ENCODE measurements around the gene CHN2. TPM values are rescaled to one million over a fixed set of nuclear protein-coding genes. Genes with fewer than 3 reads are reported as not detected.

CHN2 gene
- total RNA-seq, 4 donors from 2014 or later = 7.6 to 15.3 (median 10.0) TPM

GRCh38 chr7:29234438-29234837 is 39.9 kb downstream of the CHN2 start:
- TF ChIP-seq CTCF (IDR thresholded peaks at IDR 0.05) (no peak), POLR2A (IDR thresholded peaks at IDR 0.05) (no peak)
- Histone ChIP-seq H3K4me3 (no peak overlapping the region), H3K36me3 (no peaks in the 10 kb centered on the region), H3K27me3 (no peaks in the 10 kb centered on the region), H3K27ac (no peak overlapping the region), H3K9me3 (no peaks in the 10 kb centered on the region), H3K4me1 (peaks cover 0 to 4% (median 0%) of the 10 kb centered on the region in 3 donors)
- no peak for ATAC-seq
- WGBS, 2 donors (ENCODE audit: low coverage in 1 of 2) = 88 to 94% methylated on average over 2 of the region's 2 CpGs

- no peak for ATAC-seq
These were observed 41.6 kb downstream of the CHN2 start for GRCh38 chr7:29236071-29236580.

GRCh38 chr7:29236649-29237048 is 42.1 kb downstream of the CHN2 start:
- ATAC-seq = no peak
- TF ChIP-seq POLR2AphosphoS5 (IDR thresholded peaks at IDR 0.05) (no peak), CTCF (IDR thresholded peaks at IDR 0.05) (no peak), EP300 (IDR thresholded peaks at IDR 0.05) (no peak), POLR2A (IDR thresholded peaks at IDR 0.05) (no peak)

More at GRCh38 chr7:29236071-29236580, 41.6 kb downstream of the CHN2 start:
- H3K27ac ChIP-seq = no peak overlapping the region
- H3K4me3 ChIP-seq = no peak overlapping the region
- H3K27me3 ChIP-seq = no peaks in the 10 kb centered on the region
- peaks cover 0 to 4% (median 0%) of the 10 kb centered on the region in 3 donors for H3K4me1 ChIP-seq
- WGBS, 2 donors (ENCODE audit: low coverage in 1 of 2) = 88% methylated on average over 1 of the region's 1 CpG; no CpG with 5 or more reads in 1 of the 2 donors
- no peaks in the 10 kb centered on the region for H3K9me3 ChIP-seq
- H3K36me3 ChIP-seq = no peaks in the 10 kb centered on the region
- TF ChIP-seq POLR2A (IDR thresholded peaks at IDR 0.05) = no peak
- no peak for TF ChIP-seq EP300 (IDR thresholded peaks at IDR 0.05)
- no peak for TF ChIP-seq CTCF (IDR thresholded peaks at IDR 0.05)
- TF ChIP-seq POLR2AphosphoS5 (IDR thresholded peaks at IDR 0.05) = no peak

GRCh38 chr7:29237489-29237888 is 42.9 kb downstream of the CHN2 start:
- Histone ChIP-seq H3K4me1 (peaks cover 0 to 4% (median 0%) of the 10 kb centered on the region in 3 donors), H3K36me3 (no peaks in the 10 kb centered on the region), H3K27ac (no peak overlapping the region), H3K9me3 (no peaks in the 10 kb centered on the region), H3K4me3 (no peak overlapping the region), H3K27me3 (no peaks in the 10 kb centered on the region)
- ATAC-seq = no peak
- 72 to 75% methylated on average over 3 of the region's 3 CpGs for WGBS, 2 donors (ENCODE audit: low coverage in 1 of 2)
- no peak for TF ChIP-seq POLR2A (IDR thresholded peaks at IDR 0.05)
- TF ChIP-seq CTCF (IDR thresholded peaks at IDR 0.05) = no peak
- TF ChIP-seq POLR2AphosphoS5 (IDR thresholded peaks at IDR 0.05) = no peak
- TF ChIP-seq EP300 (IDR thresholded peaks at IDR 0.05) = no peak

More at GRCh38 chr7:29236649-29237048, 42.1 kb downstream of the CHN2 start:
- Histone ChIP-seq H3K27ac (no peak overlapping the region), H3K27me3 (no peaks in the 10 kb centered on the region), H3K36me3 (no peaks in the 10 kb centered on the region), H3K4me1 (peaks cover 0 to 4% (median 0%) of the 10 kb centered on the region in 3 donors), H3K9me3 (no peaks in the 10 kb centered on the region), H3K4me3 (no peak overlapping the region)

GRCh38 chr7:29239638-29240037 is 45.1 kb downstream of the CHN2 start:
- Histone ChIP-seq H3K4me3 (no peak overlapping the region), H3K4me1 (peaks cover 0 to 4% (median 0%) of the 10 kb centered on the region in 3 donors), H3K27ac (no peak overlapping the region), H3K36me3 (no peaks in the 10 kb centered on the region), H3K27me3 (peaks cover 5% of the 10 kb centered on the region), H3K9me3 (no peaks in the 10 kb centered on the region)
- ATAC-seq = no peak
- WGBS, 2 donors (ENCODE audit: low coverage in 1 of 2) = 83 to 100% methylated on average over 1 of the region's 1 CpG
- TF ChIP-seq EP300 (IDR thresholded peaks at IDR 0.05) (no peak), POLR2AphosphoS5 (IDR thresholded peaks at IDR 0.05) (no peak), CTCF (IDR thresholded peaks at IDR 0.05) (no peak), POLR2A (IDR thresholded peaks at IDR 0.05) (no peak)
